ENCODE measurements around the gene PHKB.
"Not testable (repeated sequence)": the region's sequence is repeated elsewhere in the genome, so short reads cannot be mapped to it uniquely, and the experiment has no call there.

PHKB gene

DNA sequence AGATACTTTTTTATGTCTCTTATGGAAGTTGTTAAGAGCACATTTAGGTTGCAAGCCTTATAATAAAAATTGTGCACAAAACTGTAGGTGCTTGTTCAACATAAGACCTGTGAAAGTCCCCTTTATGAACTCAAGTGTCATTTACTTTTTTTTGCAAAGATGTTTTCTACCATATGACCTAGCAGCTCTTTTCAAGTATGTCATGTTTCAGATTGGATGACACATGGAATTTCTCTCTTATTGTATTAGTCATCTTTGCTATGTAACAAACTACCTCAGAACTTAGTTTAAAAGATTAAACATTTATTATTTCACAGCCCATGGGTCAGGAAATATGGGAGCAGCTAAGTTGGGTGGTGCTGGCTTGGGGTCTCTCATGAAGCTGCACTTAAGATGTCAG, 57.9 kb downstream of the PHKB start:
- no peaks in the 10 kb centered on the region for H3K4me1 ChIP-seq (ENCODE audit: control insufficient read depth, insufficient read depth, low read length)
- peaks cover 57% of the 10 kb centered on the region for H3K36me3 ChIP-seq (ENCODE audit: control insufficient read depth, insufficient read depth, low read length, severe bottlenecking)
- H3K9me3 ChIP-seq (ENCODE audit: control insufficient read depth, low read length) = no peaks in the 10 kb centered on the region
- H3K4me3 ChIP-seq (ENCODE audit: low read length) = no peak overlapping the region
- no peak for DNase-seq (ENCODE audit: low read depth)
- H3K9ac ChIP-seq (ENCODE audit: low read length) = no peak overlapping the region
- no peaks in the 10 kb centered on the region for H3K27me3 ChIP-seq (replicated peaks; ENCODE audit: control insufficient read depth, insufficient read depth, low read length)

DNA sequence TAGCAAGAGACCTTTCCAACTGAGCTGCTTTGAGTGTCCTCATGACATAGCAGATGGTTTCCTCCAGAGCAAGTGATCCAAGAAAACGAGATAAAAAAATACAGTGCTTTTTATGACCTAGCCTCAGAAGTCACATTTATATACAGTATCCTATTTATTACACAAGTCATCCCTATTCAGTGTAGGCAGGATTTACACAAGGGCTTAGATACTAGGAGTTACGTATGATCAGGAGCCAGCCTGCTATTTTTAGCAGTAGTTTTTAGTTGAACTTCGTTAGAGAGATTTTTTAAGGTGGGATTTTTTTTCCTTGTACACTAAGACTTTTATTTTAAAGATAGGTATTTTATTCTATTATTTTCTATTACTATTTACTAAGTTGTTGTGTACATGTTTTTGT, 58.4 kb downstream of the PHKB start:
- Histone ChIP-seq H3K4me1 (ENCODE audit: control insufficient read depth, insufficient read depth, low read length) (no peaks in the 10 kb centered on the region), H3K9ac (ENCODE audit: low read length) (no peak overlapping the region), H3K27me3 (replicated peaks; ENCODE audit: control insufficient read depth, insufficient read depth, low read length) (no peaks in the 10 kb centered on the region), H3K9me3 (ENCODE audit: control insufficient read depth, low read length) (no peaks in the 10 kb centered on the region), H3K36me3 (ENCODE audit: control insufficient read depth, insufficient read depth, low read length, severe bottlenecking) (peaks cover 52% of the 10 kb centered on the region), H3K4me3 (ENCODE audit: low read length) (no peak overlapping the region)
- DNase-seq (ENCODE audit: low read depth) = no peak

DNA sequence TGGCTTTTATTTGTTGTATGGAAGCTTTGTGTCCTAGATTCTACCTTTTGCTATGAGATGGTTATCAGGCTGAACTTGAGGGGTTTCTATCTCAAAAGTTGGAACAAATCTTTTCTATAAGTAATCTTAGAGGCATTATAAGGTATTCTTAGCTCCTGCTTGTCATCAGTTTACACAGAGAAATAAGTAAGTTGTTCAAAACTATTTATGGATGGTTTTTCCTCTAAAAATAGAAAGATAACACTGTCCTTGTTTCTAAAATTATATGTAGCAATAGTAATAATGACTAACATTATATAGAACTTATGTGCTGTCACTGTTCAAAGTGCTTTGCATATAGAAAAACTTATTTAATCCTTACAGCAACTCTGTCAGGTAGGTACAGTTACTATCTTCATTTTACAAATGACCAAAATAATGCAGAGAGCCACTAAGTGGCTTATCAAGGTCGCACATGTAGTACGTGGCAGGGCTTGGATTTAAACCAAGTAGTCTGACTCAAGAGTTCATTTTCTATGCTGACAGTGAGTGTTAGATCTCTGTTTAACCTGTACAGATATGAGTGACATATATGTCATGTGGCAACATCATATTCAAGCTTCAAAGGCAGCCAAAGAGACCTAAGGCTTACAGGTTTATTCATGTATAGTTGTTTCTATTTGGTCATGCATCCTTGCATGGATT, 59.0 kb downstream of the PHKB start:
- no peak overlapping the region for H3K9ac ChIP-seq (ENCODE audit: low read length)
- H3K9me3 ChIP-seq (ENCODE audit: control insufficient read depth, low read length) = no peaks in the 10 kb centered on the region
- H3K27me3 ChIP-seq (replicated peaks; ENCODE audit: control insufficient read depth, insufficient read depth, low read length) = no peaks in the 10 kb centered on the region
- no peaks in the 10 kb centered on the region for H3K4me1 ChIP-seq (ENCODE audit: control insufficient read depth, insufficient read depth, low read length)
- H3K4me3 ChIP-seq (ENCODE audit: low read length) = no peak overlapping the region
- DNase-seq (ENCODE audit: low read depth) = no peak
- peaks cover 46% of the 10 kb centered on the region for H3K36me3 ChIP-seq (ENCODE audit: control insufficient read depth, insufficient read depth, low read length, severe bottlenecking)

DNA sequence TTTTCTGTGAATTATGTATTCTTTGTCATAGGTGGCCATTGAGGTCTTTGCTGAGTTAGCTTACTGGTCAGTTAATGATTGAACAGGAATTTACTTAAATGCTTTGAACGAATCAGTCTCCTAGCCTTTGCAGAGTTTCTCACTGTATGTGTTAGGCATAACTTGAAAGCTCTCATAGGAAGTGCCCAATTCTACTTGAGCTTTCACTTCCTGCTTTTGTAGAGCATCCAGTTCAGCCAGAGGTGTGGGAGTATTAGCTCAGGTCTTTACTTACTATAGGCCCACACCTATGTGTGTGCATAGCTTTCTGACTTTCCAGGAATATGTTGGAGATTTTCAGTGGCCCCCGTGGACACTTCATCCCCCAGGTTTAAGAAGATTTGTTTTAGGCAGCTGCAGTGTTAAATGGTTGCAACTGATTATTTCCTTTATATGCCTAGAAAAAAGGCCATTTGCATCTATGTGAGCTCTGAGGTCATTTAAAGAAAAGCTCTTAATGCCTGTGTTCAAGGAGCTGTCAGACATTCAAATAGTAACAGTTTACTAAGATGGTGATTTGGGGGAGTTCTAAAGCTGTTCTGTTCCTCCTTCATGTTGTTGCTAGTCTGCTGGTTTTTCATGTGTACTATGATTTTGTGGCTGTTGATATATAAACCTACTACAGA, 62.3 kb downstream of the PHKB start:
- peaks cover 13% of the 10 kb centered on the region for H3K36me3 ChIP-seq (ENCODE audit: control insufficient read depth, insufficient read depth, low read length, severe bottlenecking)
- H3K4me3 ChIP-seq (ENCODE audit: low read length) = no peak overlapping the region
- no peaks in the 10 kb centered on the region for H3K4me1 ChIP-seq (ENCODE audit: control insufficient read depth, insufficient read depth, low read length)
- no peak overlapping the region for H3K9ac ChIP-seq (ENCODE audit: low read length)
- no peaks in the 10 kb centered on the region for H3K27me3 ChIP-seq (replicated peaks; ENCODE audit: control insufficient read depth, insufficient read depth, low read length)
- no peaks in the 10 kb centered on the region for H3K9me3 ChIP-seq (ENCODE audit: control insufficient read depth, low read length)
- DNase-seq (ENCODE audit: low read depth) = no peak

DNA sequence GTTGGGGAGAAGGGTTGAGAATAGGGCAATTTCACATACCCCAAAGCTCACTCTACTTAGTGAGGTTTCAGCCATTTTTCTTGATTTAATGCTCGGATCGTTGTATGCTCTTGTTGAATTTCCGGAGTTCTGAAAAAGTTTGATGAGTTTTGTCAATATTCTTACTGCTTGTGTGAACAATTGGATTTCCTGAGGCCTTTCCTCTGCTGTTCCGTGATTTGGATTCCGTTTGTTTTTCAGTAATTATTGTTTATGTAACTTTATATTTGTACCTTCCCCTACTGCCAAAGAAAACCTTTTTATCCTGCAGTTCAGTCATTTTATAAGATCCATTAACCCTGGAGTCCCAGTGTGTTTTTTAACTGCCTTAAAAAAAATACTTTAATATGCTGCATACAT, 62.9 kb downstream of the PHKB start:
- Histone ChIP-seq H3K27me3 (replicated peaks; ENCODE audit: control insufficient read depth, insufficient read depth, low read length) (no peaks in the 10 kb centered on the region), H3K4me1 (ENCODE audit: control insufficient read depth, insufficient read depth, low read length) (no peaks in the 10 kb centered on the region), H3K36me3 (ENCODE audit: control insufficient read depth, insufficient read depth, low read length, severe bottlenecking) (peaks cover 8% of the 10 kb centered on the region), H3K4me3 (ENCODE audit: low read length) (no peak overlapping the region), H3K9me3 (ENCODE audit: control insufficient read depth, low read length) (no peaks in the 10 kb centered on the region), H3K9ac (ENCODE audit: low read length) (no peak overlapping the region)
- no peak for DNase-seq (ENCODE audit: low read depth)

DNA sequence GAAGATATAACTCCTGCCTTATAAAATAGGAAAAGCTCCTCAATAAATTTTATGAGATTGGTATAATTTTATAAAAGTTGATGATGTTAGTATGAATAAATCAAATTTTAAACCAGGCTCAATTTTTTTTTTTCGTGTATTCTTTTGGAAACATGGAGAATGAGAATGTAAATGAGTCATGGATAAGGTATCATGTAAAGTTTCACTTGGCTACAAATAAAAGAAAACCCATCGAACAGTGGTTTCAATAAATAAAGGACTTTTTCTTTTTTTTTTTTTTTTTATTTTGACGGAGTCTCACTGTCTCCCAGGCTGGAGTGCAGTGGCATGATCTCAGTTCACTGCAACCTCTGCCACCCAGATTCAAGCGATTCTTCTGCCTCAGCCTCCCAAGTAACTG, 67.3 kb downstream of the PHKB start:
- H3K9me3 ChIP-seq (ENCODE audit: control insufficient read depth, low read length) = no peaks in the 10 kb centered on the region
- H3K4me1 ChIP-seq (ENCODE audit: control insufficient read depth, insufficient read depth, low read length) = no peaks in the 10 kb centered on the region
- H3K27me3 ChIP-seq (replicated peaks; ENCODE audit: control insufficient read depth, insufficient read depth, low read length) = no peaks in the 10 kb centered on the region
- no peak overlapping the region for H3K4me3 ChIP-seq (ENCODE audit: low read length)
- H3K9ac ChIP-seq (ENCODE audit: low read length) = no peak overlapping the region
- no peak for DNase-seq (ENCODE audit: low read depth)
- H3K36me3 ChIP-seq (ENCODE audit: control insufficient read depth, insufficient read depth, low read length, severe bottlenecking) = peaks cover 11% of the 10 kb centered on the region

DNA sequence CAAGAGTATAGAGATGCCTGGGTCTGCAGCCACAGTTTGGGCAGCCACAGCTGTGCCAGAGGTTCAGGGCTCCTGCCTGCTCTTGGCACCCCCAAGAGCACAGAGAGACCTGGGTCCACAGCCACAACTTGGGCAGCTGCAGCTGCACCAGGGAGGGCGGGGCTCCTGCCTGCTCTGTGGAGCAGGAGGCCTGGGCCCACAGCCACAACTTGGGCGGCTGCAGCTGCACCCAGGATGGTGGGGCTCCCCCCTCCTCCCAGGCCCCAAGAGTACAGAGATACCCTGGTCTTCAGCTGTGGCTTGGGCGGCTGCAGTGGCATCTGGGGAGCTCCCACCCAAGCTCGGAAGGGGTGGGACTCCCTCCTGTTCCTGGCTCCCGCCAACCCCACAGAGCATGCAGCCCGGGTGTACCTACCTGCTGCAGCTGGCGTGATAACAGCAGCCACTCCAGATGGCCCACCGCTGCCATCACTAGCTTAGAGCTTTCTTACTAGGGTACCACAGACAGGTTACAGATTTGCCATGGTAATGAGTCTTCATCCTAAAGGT, 72.7 kb downstream of the PHKB start:
- H3K9me3 ChIP-seq (ENCODE audit: control insufficient read depth, low read length) = no peaks in the 10 kb centered on the region
- H3K9ac ChIP-seq (ENCODE audit: low read length) = no peak overlapping the region
- H3K27me3 ChIP-seq (replicated peaks; ENCODE audit: control insufficient read depth, insufficient read depth, low read length) = no peaks in the 10 kb centered on the region
- no peak overlapping the region for H3K4me3 ChIP-seq (ENCODE audit: low read length)
- no peaks in the 10 kb centered on the region for H3K4me1 ChIP-seq (ENCODE audit: control insufficient read depth, insufficient read depth, low read length)
- DNase-seq (ENCODE audit: low read depth) = no peak
- peaks cover 24% of the 10 kb centered on the region for H3K36me3 ChIP-seq (ENCODE audit: control insufficient read depth, insufficient read depth, low read length, severe bottlenecking)

DNA sequence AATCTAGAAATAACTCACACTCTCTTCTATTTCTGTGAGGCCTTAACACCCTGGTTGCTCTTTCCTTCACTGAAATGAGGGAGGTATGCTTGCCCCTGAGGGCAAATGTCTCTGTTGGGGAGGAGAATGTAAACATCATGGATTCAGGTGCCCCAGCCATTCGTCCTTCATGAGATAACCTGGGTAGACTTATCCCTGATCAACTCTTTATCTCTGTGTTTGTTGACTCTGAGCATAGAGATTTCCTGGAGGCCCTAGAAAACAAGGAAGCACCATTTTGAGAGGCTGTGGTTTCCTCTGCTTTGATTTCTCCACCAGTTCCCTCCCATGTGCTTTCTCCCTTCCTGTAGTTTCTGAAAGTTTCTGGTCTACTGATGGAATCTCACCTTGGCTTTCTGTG, 77.3 kb downstream of the PHKB start:
- DNase-seq (ENCODE audit: low read depth) = no peak
- no peak overlapping the region for H3K9ac ChIP-seq (ENCODE audit: low read length)
- H3K9me3 ChIP-seq (ENCODE audit: control insufficient read depth, low read length) = peaks cover 17% of the 10 kb centered on the region
- H3K4me1 ChIP-seq (ENCODE audit: control insufficient read depth, insufficient read depth, low read length) = no peaks in the 10 kb centered on the region
- H3K27me3 ChIP-seq (replicated peaks; ENCODE audit: control insufficient read depth, insufficient read depth, low read length) = no peaks in the 10 kb centered on the region
- peaks cover 20% of the 10 kb centered on the region for H3K36me3 ChIP-seq (ENCODE audit: control insufficient read depth, insufficient read depth, low read length, severe bottlenecking)
- H3K4me3 ChIP-seq (ENCODE audit: low read length) = no peak overlapping the region

DNA sequence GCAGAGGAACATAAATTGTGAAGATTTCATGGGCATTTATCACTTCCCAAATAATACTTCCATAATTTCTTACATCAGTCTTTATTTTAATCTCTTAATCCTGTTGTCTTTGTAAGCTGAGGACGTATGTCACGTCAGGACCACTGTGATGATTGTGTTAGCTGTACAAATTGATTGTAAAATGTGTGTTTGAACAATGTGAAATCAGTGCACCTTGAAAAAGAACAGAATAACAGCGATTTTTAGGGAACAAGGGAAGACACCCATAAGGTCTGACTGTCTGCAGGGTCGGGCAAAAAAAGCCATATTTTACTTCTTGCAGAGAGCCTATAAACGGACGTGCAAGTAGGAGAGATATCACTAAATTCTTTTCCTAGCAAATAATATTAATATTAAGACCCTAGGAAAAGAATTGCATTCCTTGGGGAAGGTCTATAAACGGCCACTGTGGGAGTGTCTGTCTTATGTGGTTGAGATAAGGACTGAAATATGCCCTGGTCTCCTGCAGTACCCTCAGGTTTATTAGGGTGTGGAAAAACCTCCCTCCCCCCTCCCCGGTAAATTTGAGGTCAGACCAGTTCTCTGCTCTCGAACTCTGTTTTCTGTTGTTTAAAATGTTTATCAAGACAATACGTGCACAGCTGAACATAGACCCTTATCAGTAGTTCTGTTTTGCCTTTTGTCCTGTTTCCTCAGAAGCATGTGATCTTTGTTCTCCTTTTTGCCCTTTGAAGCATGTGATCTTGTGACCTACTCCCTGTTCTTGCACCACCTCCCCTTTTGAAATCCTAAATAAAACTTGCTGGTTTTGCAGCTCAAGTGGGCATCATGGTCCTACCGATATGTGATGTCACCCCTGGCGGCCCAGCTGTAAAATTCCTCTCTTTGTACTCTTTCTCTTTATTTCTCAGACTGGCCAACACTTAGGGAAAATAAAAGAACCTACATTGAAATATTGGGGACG, 78.9 kb downstream of the PHKB start:
- H3K9ac ChIP-seq (ENCODE audit: low read length); DNase-seq (ENCODE audit: low read depth); H3K4me3 ChIP-seq (ENCODE audit: low read length); H3K4me1 ChIP-seq (ENCODE audit: control insufficient read depth, insufficient read depth, low read length); H3K27me3 ChIP-seq (replicated peaks; ENCODE audit: control insufficient read depth, insufficient read depth, low read length): not testable (repeated sequence)
- peaks cover 22% of the 10 kb centered on the region for H3K9me3 ChIP-seq (ENCODE audit: control insufficient read depth, low read length)
- H3K36me3 ChIP-seq (ENCODE audit: control insufficient read depth, insufficient read depth, low read length, severe bottlenecking) = peaks cover 20% of the 10 kb centered on the region

DNA sequence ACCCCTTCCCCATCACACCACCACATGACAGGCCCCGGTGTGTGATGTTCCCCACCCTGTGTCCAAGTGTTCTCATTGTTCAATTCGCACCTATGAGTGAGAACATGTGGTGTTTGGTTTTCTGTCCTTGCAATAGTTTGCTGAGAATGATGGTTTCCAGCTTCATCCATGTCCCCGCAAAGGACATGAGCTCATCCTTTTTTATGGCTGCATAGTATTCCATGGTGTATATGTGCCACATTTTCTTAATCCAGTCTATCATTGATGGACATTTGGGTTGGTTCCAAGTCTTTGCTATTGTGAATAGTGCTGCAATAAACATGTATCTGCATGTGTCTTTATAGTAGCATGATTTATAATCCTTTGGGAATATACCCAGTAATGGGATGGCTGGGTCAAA, 80.0 kb downstream of the PHKB start:
- Histone ChIP-seq H3K36me3 (ENCODE audit: control insufficient read depth, insufficient read depth, low read length, severe bottlenecking) (peaks cover 20% of the 10 kb centered on the region), H3K9me3 (ENCODE audit: control insufficient read depth, low read length) (peaks cover 22% of the 10 kb centered on the region)
- not testable (repeated sequence) for H3K27me3 ChIP-seq (replicated peaks; ENCODE audit: control insufficient read depth, insufficient read depth, low read length); H3K4me3 ChIP-seq (ENCODE audit: low read length); H3K9ac ChIP-seq (ENCODE audit: low read length); DNase-seq (ENCODE audit: low read depth); H3K4me1 ChIP-seq (ENCODE audit: control insufficient read depth, insufficient read depth, low read length)

DNA sequence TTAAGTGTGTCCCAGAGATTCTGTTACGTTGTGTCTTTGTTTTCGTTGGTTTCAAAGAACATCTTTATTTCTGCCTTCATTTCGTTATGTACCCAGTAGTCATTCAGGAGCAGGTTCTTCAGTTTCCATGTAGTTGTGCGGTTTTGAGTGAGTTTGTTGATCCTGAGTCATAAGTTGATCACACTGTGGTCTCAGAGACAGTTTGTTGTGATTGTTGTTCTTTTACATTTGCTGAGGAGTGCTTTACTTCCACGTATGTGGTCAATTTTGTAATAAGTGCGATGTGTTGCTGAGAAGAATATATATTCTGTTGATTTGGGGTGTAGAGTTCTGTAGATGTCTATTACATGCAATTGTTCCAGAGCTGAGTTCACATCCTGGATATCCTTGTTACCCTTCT, 83.1 kb downstream of the PHKB start:
- not testable (repeated sequence) for H3K4me1 ChIP-seq (ENCODE audit: control insufficient read depth, insufficient read depth, low read length); H3K4me3 ChIP-seq (ENCODE audit: low read length); DNase-seq (ENCODE audit: low read depth); H3K9ac ChIP-seq (ENCODE audit: low read length); H3K27me3 ChIP-seq (replicated peaks; ENCODE audit: control insufficient read depth, insufficient read depth, low read length)
- Histone ChIP-seq H3K9me3 (ENCODE audit: control insufficient read depth, low read length) (peaks cover 24% of the 10 kb centered on the region), H3K36me3 (ENCODE audit: control insufficient read depth, insufficient read depth, low read length, severe bottlenecking) (peaks cover 21% of the 10 kb centered on the region)

Measured in adipocyte (in vitro differentiated cells).